T-cell (primary cell): Measurements from ENCODE around the gene RHBG. TPM values are rescaled to one million over a fixed set of nuclear protein-coding genes. Genes with fewer than 3 reads are reported as not detected.

Source experiments
- ATAC-seq, 4 experiments: fragments of 200-7000 bp in 3 of 4; fragments of 150-1000 bp in 1 of 4; cut with Tn5 transposase; replicated peaks in 1 of 4; 1 replicate in 3 of 4; 2 replicates in 1 of 4; pipeline ENCODE4 v1.10.0; 2021; ENCODE audit warnings: moderate library complexity in 3 of 4, mild to moderate bottlenecking in 2 of 4, moderate number of reproducible peaks in 1 of 4
- CTCF ChIA-PET, 2 donors: fragments of 300-600 bp; sonication (Branson Sonifier 250); formaldehyde crosslinking; loops; one replicate each; lab custom pipeline; 2022; ENCODE audit warnings: antibody characterized with exemption in 2 of 2; lab: Charles Lee
- POLR2A ChIA-PET, 2 donors: fragments of 300-600 bp; sonication (Branson Sonifier 250); formaldehyde crosslinking; loops; one replicate each; lab custom pipeline; 2022; ENCODE audit warnings: antibody characterized with exemption in 2 of 2; lab: Charles Lee
- DNase-seq, 35 experiments: peaks; one replicate each; pipeline versions ENCODE4 v3.0.0 to v3.0.0-alpha.2; 2013 to 2023
- H3K27ac ChIP-seq: one replicate; pipeline ENCODE4 v1.5.1; 2013; ENCODE audit warnings: low read length
- H3K27me3 ChIP-seq, 2 experiments: replicated peaks in 1 of 2; 1 replicate in 1 of 2; 2 replicates in 1 of 2; pipeline versions ENCODE4 v1.6.1 to v1.7.0; 2013; ENCODE audit warnings: low read length in 1 of 2, mixed read lengths in 1 of 2; ENCODE audit not compliant: control insufficient read depth in 2 of 2, insufficient read depth in 2 of 2; ENCODE audit errors: extremely low read depth in 1 of 2
- H3K36me3 ChIP-seq, 2 donors: 1 replicate in 1 of 2; 2 replicates in 1 of 2; pipeline versions ENCODE4 v1.6.1 to v1.7.0; 2013; ENCODE audit warnings: low read length in 1 of 2; ENCODE audit not compliant: control insufficient read depth in 2 of 2, insufficient read depth in 1 of 2; ENCODE audit errors: extremely low read depth in 1 of 2
- H3K4me1 ChIP-seq, 2 experiments: 1 replicate in 1 of 2; 2 replicates in 1 of 2; pipeline versions ENCODE4 v1.6.1 to v1.7.0; 2013; ENCODE audit warnings: low read length in 2 of 2, mixed read lengths in 1 of 2; ENCODE audit not compliant: insufficient read depth in 2 of 2, control insufficient read depth in 1 of 2; ENCODE audit errors: extremely low read depth in 1 of 2
- H3K4me3 ChIP-seq, 2 donors: 1 replicate in 1 of 2; 2 replicates in 1 of 2; pipeline versions ENCODE4 v1.5.1 to v1.7.0; 2013; ENCODE audit warnings: mild to moderate bottlenecking in 2 of 2, low read length in 1 of 2, moderate library complexity in 1 of 2; ENCODE audit not compliant: control insufficient read depth in 1 of 2; ENCODE audit errors: extremely low read depth in 1 of 2
- H3K9me3 ChIP-seq: 2 replicates; pipeline ENCODE4 v1.7.0; 2013
- H3K27ac Mint-ChIP-seq, 2 donors: one replicate each; pipeline ENCODE4 v1.8.0; 2020 to 2021; ENCODE audit warnings: mild to moderate bottlenecking in 2 of 2, mixed read lengths in 2 of 2
- H3K27me3 Mint-ChIP-seq, 2 donors: one replicate each; pipeline ENCODE4 v1.8.0; 2021 to 2022; ENCODE audit warnings: mixed read lengths in 2 of 2
- H3K36me3 Mint-ChIP-seq: one replicate; pipeline ENCODE4 v1.8.0; 2021; ENCODE audit warnings: mixed read lengths
- H3K4me1 Mint-ChIP-seq, 3 donors: one replicate each; pipeline ENCODE4 v1.8.0; 2020 to 2022; ENCODE audit warnings: mixed read lengths in 3 of 3, mild to moderate bottlenecking in 1 of 3
- H3K4me3 Mint-ChIP-seq, 3 donors: one replicate each; pipeline ENCODE4 v1.8.0; 2020 to 2022; ENCODE audit warnings: mild to moderate bottlenecking in 3 of 3, mixed read lengths in 3 of 3, moderate library complexity in 3 of 3
- H3K9me3 Mint-ChIP-seq, 3 donors: one replicate each; pipeline ENCODE4 v1.8.0; 2020 to 2022; ENCODE audit warnings: mixed read lengths in 3 of 3
- WGBS: methylation state at CpG from one replicate; pipeline ENCODE4 v1.1.5; 2013; ENCODE audit warnings: missing lambda C conversion rate; ENCODE audit not compliant: insufficient coverage; 5-methylcytosine and 5-hydroxymethylcytosine counted together
- total RNA-seq, 35 experiments: library from RNA in 6 of 35; stranded (reverse) in 6 of 35; fragments of 120-200 nt in 1 of 35; gene quantifications; one replicate each; pipeline versions ENCODE4 v1.2.1 to v1.2.4 and lab custom pipeline; 2013 to 2026

The RHBG gene
- total RNA-seq, 5 donors from 2014 or later (not counting 1 experiment from before 2014, with no cell fraction given) = 0.35 TPM; not detected in 4

- peaks cover 25 to 39% of the 10 kb centered on the region in 2 donors for H3K27me3 Mint-ChIP-seq
- WGBS = 88% methylated on average over 2 of the region's 2 CpGs
- H3K36me3 Mint-ChIP-seq = no peaks in the 10 kb centered on the region
- no peaks in the 10 kb centered on the region for H3K9me3 Mint-ChIP-seq
- H3K9me3 ChIP-seq = no peaks in the 10 kb centered on the region
- no peak overlapping the region for H3K4me3 ChIP-seq
- H3K4me1 ChIP-seq = no peaks in the 10 kb centered on the region
- no peaks in the 10 kb centered on the region for H3K4me1 Mint-ChIP-seq
- ATAC-seq (no peak), DNase-seq (no peak)
- H3K27me3 ChIP-seq = peaks cover 0 to 58% of the 10 kb centered on the region in 2 experiments
- ChIA-PET CTCF (interaction anchor here in 1 of 2 donors (2.5 kb wide), 1 partner anchor 10 kb away, joined by 9 read pairs; no protein-coding TSS in a partner anchor), POLR2A (no interaction called here)
- H3K36me3 ChIP-seq = no peaks in the 10 kb centered on the region
- no peak overlapping the region for H3K27ac Mint-ChIP-seq
- H3K27ac ChIP-seq = no peak overlapping the region
- no peak overlapping the region for H3K4me3 Mint-ChIP-seq
Observed at GRCh38 chr1:156376146-156376545, 7.1 kb downstream of the RHBG start.

DNA sequence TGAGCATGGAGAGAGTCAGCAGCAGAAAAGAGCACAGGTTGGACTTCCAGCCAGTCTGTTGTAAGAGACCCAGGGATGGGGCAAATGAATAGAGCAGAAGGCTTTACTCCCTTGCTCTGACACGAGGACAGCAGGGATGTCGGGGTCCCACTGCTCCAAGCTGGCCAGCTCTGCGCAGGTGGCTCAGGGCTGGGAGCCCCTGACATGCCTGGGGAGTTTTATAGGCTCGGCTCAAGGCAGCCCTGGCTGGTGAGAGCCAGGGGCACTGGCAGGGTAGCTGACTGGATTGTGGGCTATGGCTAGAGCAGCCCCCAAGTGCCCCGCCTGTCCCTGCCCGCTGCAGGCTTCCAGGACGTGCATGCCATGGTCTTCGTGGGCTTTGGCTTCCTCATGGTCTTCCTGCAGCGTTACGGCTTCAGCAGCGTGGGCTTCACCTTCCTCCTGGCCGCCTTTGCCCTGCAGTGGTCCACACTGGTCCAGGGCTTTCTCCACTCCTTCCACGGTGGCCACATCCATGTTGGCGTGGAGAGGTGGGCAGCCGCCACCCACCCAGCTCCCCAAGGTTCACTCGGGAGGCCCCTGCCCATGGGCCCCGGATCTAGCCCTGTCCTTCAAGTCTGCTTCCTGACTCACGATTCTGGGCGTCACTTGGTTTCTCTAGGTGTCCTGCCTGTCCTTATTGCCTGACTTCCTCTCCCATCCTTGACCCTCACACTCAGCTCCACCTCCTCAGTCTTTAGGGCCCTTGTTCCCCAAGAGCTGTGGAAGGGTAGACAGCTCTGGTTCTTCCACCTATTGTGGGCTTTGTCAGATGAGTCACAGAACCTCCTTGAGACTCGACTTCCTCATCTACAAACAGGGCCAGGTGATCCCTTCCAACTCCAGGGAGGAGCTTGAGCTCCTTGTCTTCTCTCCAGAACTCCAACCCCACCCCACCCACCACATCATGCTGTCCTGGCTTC, 8.2 kb downstream of the RHBG start:
- Histone ChIP-seq H3K36me3 (no peaks in the 10 kb centered on the region), H3K4me3 (no peak overlapping the region), H3K4me1 (no peaks in the 10 kb centered on the region), H3K9me3 (no peaks in the 10 kb centered on the region), H3K27ac (no peak overlapping the region), H3K27me3 (peaks cover 0 to 58% of the 10 kb centered on the region in 2 experiments)
- Mint-ChIP-seq H3K27me3 (peaks cover 23 to 32% of the 10 kb centered on the region in 2 donors), H3K4me1 (no peaks in the 10 kb centered on the region), H3K27ac (no peak overlapping the region), H3K9me3 (no peaks in the 10 kb centered on the region), H3K36me3 (no peaks in the 10 kb centered on the region), H3K4me3 (no peak overlapping the region)
- ATAC-seq = no peak
- ChIA-PET CTCF (interaction anchor here in 1 of 2 donors (2.5 kb wide), 1 partner anchor 8 kb away, joined by 9 read pairs; no protein-coding TSS in a partner anchor), POLR2A (interaction anchor here in 1 of 2 donors (0.5 kb wide), 1 partner anchor 60 kb away, joined by 3 read pairs; no protein-coding TSS in a partner anchor)
- WGBS = 60% methylated on average over 17 of the region's 20 CpGs
- DNase-seq = no peak

GRCh38 chr1:156378557-156378956, 9.5 kb downstream of the RHBG start:
- DNase-seq (no peak), ATAC-seq (no peak)
- no CpG with 5 or more reads among the region's 6 CpGs for WGBS
- POLR2A ChIA-PET = no interaction called here
- Mint-ChIP-seq H3K4me3 (no peak overlapping the region), H3K27me3 (peaks cover 18 to 22% of the 10 kb centered on the region in 2 donors), H3K4me1 (no peaks in the 10 kb centered on the region), H3K36me3 (no peaks in the 10 kb centered on the region), H3K9me3 (no peaks in the 10 kb centered on the region), H3K27ac (no peak overlapping the region)
- no peaks in the 10 kb centered on the region for H3K9me3 ChIP-seq
- no peaks in the 10 kb centered on the region for H3K36me3 ChIP-seq
- no peak overlapping the region for H3K4me3 ChIP-seq
- H3K27me3 ChIP-seq = peaks cover 0 to 50% of the 10 kb centered on the region in 2 experiments
- H3K4me1 ChIP-seq = no peaks in the 10 kb centered on the region
- CTCF ChIA-PET = interaction anchor here in 1 of 2 donors (0.5 kb wide), 1 partner anchor 49 kb away, joined by 3 read pairs; no protein-coding TSS in a partner anchor
- H3K27ac ChIP-seq = no peak overlapping the region

- H3K4me1 ChIP-seq = no peaks in the 10 kb centered on the region
- Mint-ChIP-seq H3K27me3 (peaks cover 14 to 17% of the 10 kb centered on the region in 2 donors), H3K9me3 (no peaks in the 10 kb centered on the region), H3K4me1 (no peaks in the 10 kb centered on the region), H3K4me3 (no peak overlapping the region), H3K27ac (no peak overlapping the region), H3K36me3 (no peaks in the 10 kb centered on the region)
- ChIA-PET POLR2A (no interaction called here), CTCF (interaction anchor here in 1 of 2 donors (0.5 kb wide), 1 partner anchor 50 kb away, joined by 3 read pairs; no protein-coding TSS in a partner anchor)
- no peak overlapping the region for H3K27ac ChIP-seq
- WGBS = 38% methylated on average over 1 of the region's 3 CpGs
- no peak overlapping the region for H3K4me3 ChIP-seq
- no peaks in the 10 kb centered on the region for H3K36me3 ChIP-seq
- no peaks in the 10 kb centered on the region for H3K9me3 ChIP-seq
- DNase-seq (no peak), ATAC-seq (no peak)
- peaks cover 0 to 49% of the 10 kb centered on the region in 2 experiments for H3K27me3 ChIP-seq
Observed at GRCh38 chr1:156379420-156380165, 10.6 kb downstream of the RHBG start.

DNA sequence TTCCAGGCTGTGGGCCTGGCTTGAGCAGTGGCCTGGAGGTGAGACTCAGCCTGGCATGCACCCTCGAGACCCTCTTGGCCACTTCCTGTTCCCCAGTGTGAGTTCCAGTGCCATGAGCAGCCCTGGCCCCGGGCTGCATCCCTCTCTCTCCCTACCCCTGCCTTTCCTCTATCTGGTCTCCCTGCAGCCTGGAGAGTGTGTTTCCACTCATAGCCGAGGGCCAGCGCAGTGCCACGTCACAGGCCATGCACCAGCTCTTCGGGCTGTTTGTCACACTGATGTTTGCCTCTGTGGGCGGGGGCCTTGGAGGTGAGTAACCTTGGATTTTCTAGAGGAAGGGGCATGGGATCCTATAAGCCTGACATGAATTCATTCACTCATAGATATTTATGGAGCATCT, 13.6 kb downstream of the RHBG start:
- Histone ChIP-seq H3K27me3 (peaks cover 4 to 52% of the 10 kb centered on the region in 2 experiments), H3K36me3 (no peaks in the 10 kb centered on the region), H3K4me1 (peaks cover 0 to 11% of the 10 kb centered on the region in 2 experiments), H3K4me3 (no peak overlapping the region), H3K9me3 (no peaks in the 10 kb centered on the region), H3K27ac (no peak overlapping the region)
- POLR2A ChIA-PET = no interaction called here
- Mint-ChIP-seq H3K36me3 (no peaks in the 10 kb centered on the region), H3K27me3 (peaks cover 11 to 18% of the 10 kb centered on the region in 2 donors), H3K9me3 (no peaks in the 10 kb centered on the region), H3K4me1 (peaks cover 4 to 10% (median 5%) of the 10 kb centered on the region in 3 donors), H3K27ac (no peak overlapping the region), H3K4me3 (no peak overlapping the region)
- ATAC-seq (no peak), DNase-seq (no peak)
- CTCF ChIA-PET = interaction anchor here in 1 of 2 donors (1.0 kb wide), 1 partner anchor 63 kb away, joined by 4 read pairs; no protein-coding TSS in a partner anchor
- 24% methylated on average over 3 of the region's 7 CpGs for WGBS

- peaks cover 12 to 21% of the 10 kb centered on the region in 2 donors for H3K27me3 Mint-ChIP-seq
- ChIA-PET CTCF (interaction anchor here in 1 of 2 donors (1.0 kb wide), 1 partner anchor 63 kb away, joined by 4 read pairs; no protein-coding TSS in a partner anchor), POLR2A (no interaction called here)
- peak; percentile 72 to 80 (median 72) for ATAC-seq
- no peak overlapping the region for H3K4me3 ChIP-seq
- H3K36me3 Mint-ChIP-seq = no peaks in the 10 kb centered on the region
- 40% methylated on average over 5 of the region's 9 CpGs for WGBS
- peaks cover 4 to 52% of the 10 kb centered on the region in 2 experiments for H3K27me3 ChIP-seq
- peaks cover 0 to 12% of the 10 kb centered on the region in 2 experiments for H3K4me1 ChIP-seq
- no peak overlapping the region for H3K27ac Mint-ChIP-seq
- H3K27ac ChIP-seq = no peak overlapping the region
- H3K4me1 Mint-ChIP-seq = peaks cover 4 to 10% (median 5%) of the 10 kb centered on the region in 3 donors
- H3K4me3 Mint-ChIP-seq = no peak overlapping the region
- H3K9me3 ChIP-seq = no peaks in the 10 kb centered on the region
- no peaks in the 10 kb centered on the region for H3K36me3 ChIP-seq
- peak in 34 of 35 experiments; percentile 9 to 70 (median 46) for DNase-seq
- no peaks in the 10 kb centered on the region for H3K9me3 Mint-ChIP-seq
Observed at GRCh38 chr1:156383023-156383422, 14.0 kb downstream of the RHBG start.
